GM12865 (cell line): ENCODE measurements around the gene CLASRP.

Source experiments
- DNase-seq: peaks from one replicate; pipeline ENCODE4 v3.0.0; 2010; ENCODE audit warnings: low read depth
- H3K4me3 ChIP-seq: 2 replicates; pipeline ENCODE4 v1.5.1; 2011; ENCODE audit warnings: mild to moderate bottlenecking, low read depth, low read length, control low read depth
- CTCF ChIP-seq: IDR thresholded peaks from 2 replicates; pipeline ENCODE4 v1.5.1; 2011; ENCODE audit warnings: low read length, control low read depth, low read depth, inconsistent platforms; ENCODE audit not compliant: insufficient read depth; ENCODE audit errors: missing control alignments

Gene CLASRP

GRCh38 chr19:45070861-45071544 lies 32.2 kb downstream of the CLASRP start:
- DNase-seq = no peak
- TF ChIP-seq CTCF = no peak
- H3K4me3 ChIP-seq = no peak overlapping the region

GRCh38 chr19:45071545-45071938 lies 32.7 kb downstream of the CLASRP start:
- TF ChIP-seq CTCF = no peak
- no peak for DNase-seq
- H3K4me3 ChIP-seq = no peak overlapping the region

GRCh38 chr19:45071969-45072790 lies 33.3 kb downstream of the CLASRP start:
- H3K4me3 ChIP-seq = no peak overlapping the region
- no peak for TF ChIP-seq CTCF
- no peak for DNase-seq

- TF ChIP-seq CTCF = no peak
- no peak for DNase-seq
- H3K4me3 ChIP-seq = peak overlapping the region; percentile 97
These were observed 36.0 kb downstream of the CLASRP start for GRCh38 chr19:45074744-45075300.

- DNase-seq = peak; percentile 95
- H3K4me3 ChIP-seq = peak overlapping the region; percentile 97
- TF ChIP-seq CTCF = no peak
These were observed 36.6 kb downstream of the CLASRP start for GRCh38 chr19:45075301-45076028.

GRCh38 chr19:45076029-45076850 lies 37.4 kb downstream of the CLASRP start, which contains the start of gene ZNF296:
ZNF296 (minus strand) TSS chr19:45076478; CDS start chr19:45076373, 105 bp downstream.
- peak within 1 kb of the TSS; percentile 97 for H3K4me3 ChIP-seq
- peak; percentile 93 for DNase-seq
- no peak for TF ChIP-seq CTCF
